ENCODE data around the gene CCSER1.

CCSER1 gene

GRCh38 chr4:90207887-90208454 is 80.8 kb downstream of the CCSER1 start:
- no peak overlapping the region for H3K4me2 ChIP-seq (ENCODE audit: low read length)
- H3K4me1 ChIP-seq (ENCODE audit: control insufficient read depth, insufficient read depth, low read length) = no peaks in the 10 kb centered on the region
- no peaks in the 10 kb centered on the region for H3K36me3 ChIP-seq (ENCODE audit: insufficient read depth, low read length)
- no peak overlapping the region for H3K9ac ChIP-seq (ENCODE audit: low read depth, low read length)
- H3K9me3 ChIP-seq (replicated peaks; ENCODE audit: low read length) = no peaks in the 10 kb centered on the region
- no peaks in the 10 kb centered on the region for H3K27me3 ChIP-seq (ENCODE audit: control insufficient read depth, insufficient read depth, low read length)
- H3K4me3 ChIP-seq (ENCODE audit: low read length) = no peak overlapping the region

- H3K4me3 ChIP-seq (ENCODE audit: low read length) = no peak overlapping the region
- no peaks in the 10 kb centered on the region for H3K36me3 ChIP-seq (ENCODE audit: insufficient read depth, low read length)
- no peak overlapping the region for H3K9ac ChIP-seq (ENCODE audit: low read depth, low read length)
- H3K27me3 ChIP-seq (ENCODE audit: control insufficient read depth, insufficient read depth, low read length) = no peaks in the 10 kb centered on the region
- no peaks in the 10 kb centered on the region for H3K4me1 ChIP-seq (ENCODE audit: control insufficient read depth, insufficient read depth, low read length)
- H3K4me2 ChIP-seq (ENCODE audit: low read length) = no peak overlapping the region
- H3K9me3 ChIP-seq (replicated peaks; ENCODE audit: low read length) = no peaks in the 10 kb centered on the region
Measured at GRCh38 chr4:90209922-90210321, 82.7 kb downstream of the CCSER1 start.

- H3K27me3 ChIP-seq (ENCODE audit: control insufficient read depth, insufficient read depth, low read length) = no peaks in the 10 kb centered on the region
Measured at GRCh38 chr4:90211174-90211573, 84.0 kb downstream of the CCSER1 start.

GRCh38 chr4:90215286-90215685 is 88.1 kb downstream of the CCSER1 start:
- Histone ChIP-seq H3K4me1 (ENCODE audit: control insufficient read depth, insufficient read depth, low read length) (no peaks in the 10 kb centered on the region), H3K27me3 (ENCODE audit: control insufficient read depth, insufficient read depth, low read length) (no peaks in the 10 kb centered on the region), H3K4me3 (ENCODE audit: low read length) (no peak overlapping the region), H3K36me3 (ENCODE audit: insufficient read depth, low read length) (no peaks in the 10 kb centered on the region), H3K9me3 (replicated peaks; ENCODE audit: low read length) (no peaks in the 10 kb centered on the region), H3K4me2 (ENCODE audit: low read length) (no peak overlapping the region), H3K9ac (ENCODE audit: low read depth, low read length) (no peak overlapping the region)

More at GRCh38 chr4:90211174-90211573, 84.0 kb downstream of the CCSER1 start:
- Histone ChIP-seq H3K36me3 (ENCODE audit: insufficient read depth, low read length) (no peaks in the 10 kb centered on the region), H3K4me3 (ENCODE audit: low read length) (no peak overlapping the region), H3K4me2 (ENCODE audit: low read length) (no peak overlapping the region), H3K9me3 (replicated peaks; ENCODE audit: low read length) (no peaks in the 10 kb centered on the region), H3K4me1 (ENCODE audit: control insufficient read depth, insufficient read depth, low read length) (no peaks in the 10 kb centered on the region), H3K9ac (ENCODE audit: low read depth, low read length) (no peak overlapping the region)

GRCh38 chr4:90219822-90220221 is 92.6 kb downstream of the CCSER1 start:
- Histone ChIP-seq H3K9me3 (replicated peaks; ENCODE audit: low read length) (no peaks in the 10 kb centered on the region), H3K36me3 (ENCODE audit: insufficient read depth, low read length) (no peaks in the 10 kb centered on the region), H3K9ac (ENCODE audit: low read depth, low read length) (no peak overlapping the region), H3K4me1 (ENCODE audit: control insufficient read depth, insufficient read depth, low read length) (no peaks in the 10 kb centered on the region), H3K4me3 (ENCODE audit: low read length) (no peak overlapping the region), H3K27me3 (ENCODE audit: control insufficient read depth, insufficient read depth, low read length) (no peaks in the 10 kb centered on the region), H3K4me2 (ENCODE audit: low read length) (no peak overlapping the region)

GRCh38 chr4:90220459-90220858 is 93.3 kb downstream of the CCSER1 start:
- Histone ChIP-seq H3K9me3 (replicated peaks; ENCODE audit: low read length) (no peaks in the 10 kb centered on the region), H3K4me2 (ENCODE audit: low read length) (no peak overlapping the region), H3K9ac (ENCODE audit: low read depth, low read length) (no peak overlapping the region), H3K27me3 (ENCODE audit: control insufficient read depth, insufficient read depth, low read length) (no peaks in the 10 kb centered on the region), H3K4me1 (ENCODE audit: control insufficient read depth, insufficient read depth, low read length) (no peaks in the 10 kb centered on the region), H3K4me3 (ENCODE audit: low read length) (no peak overlapping the region), H3K36me3 (ENCODE audit: insufficient read depth, low read length) (no peaks in the 10 kb centered on the region)

- no peak overlapping the region for H3K4me3 ChIP-seq (ENCODE audit: low read length)
- H3K4me2 ChIP-seq (ENCODE audit: low read length) = no peak overlapping the region
- H3K9ac ChIP-seq (ENCODE audit: low read depth, low read length) = no peak overlapping the region
- H3K36me3 ChIP-seq (ENCODE audit: insufficient read depth, low read length) = no peaks in the 10 kb centered on the region
- no peaks in the 10 kb centered on the region for H3K9me3 ChIP-seq (replicated peaks; ENCODE audit: low read length)
- no peaks in the 10 kb centered on the region for H3K27me3 ChIP-seq (ENCODE audit: control insufficient read depth, insufficient read depth, low read length)
- no peaks in the 10 kb centered on the region for H3K4me1 ChIP-seq (ENCODE audit: control insufficient read depth, insufficient read depth, low read length)
Measured at GRCh38 chr4:90226734-90227133, 99.5 kb downstream of the CCSER1 start.

GRCh38 chr4:90227177-90227576 is 100.0 kb downstream of the CCSER1 start:
- Histone ChIP-seq H3K4me3 (ENCODE audit: low read length) (no peak overlapping the region), H3K9me3 (replicated peaks; ENCODE audit: low read length) (no peaks in the 10 kb centered on the region), H3K27me3 (ENCODE audit: control insufficient read depth, insufficient read depth, low read length) (no peaks in the 10 kb centered on the region), H3K9ac (ENCODE audit: low read depth, low read length) (no peak overlapping the region), H3K36me3 (ENCODE audit: insufficient read depth, low read length) (no peaks in the 10 kb centered on the region), H3K4me2 (ENCODE audit: low read length) (no peak overlapping the region), H3K4me1 (ENCODE audit: control insufficient read depth, insufficient read depth, low read length) (no peaks in the 10 kb centered on the region)

GRCh38 chr4:90234916-90235547 is 107.8 kb downstream of the CCSER1 start:
- H3K4me3 ChIP-seq (ENCODE audit: low read length) = no peak overlapping the region
- H3K9ac ChIP-seq (ENCODE audit: low read depth, low read length) = no peak overlapping the region

GRCh38 chr4:90237751-90238530 is 110.7 kb downstream of the CCSER1 start:
- H3K9me3 ChIP-seq (replicated peaks; ENCODE audit: low read length) = no peaks in the 10 kb centered on the region
- H3K9ac ChIP-seq (ENCODE audit: low read depth, low read length) = no peak overlapping the region
- H3K27me3 ChIP-seq (ENCODE audit: control insufficient read depth, insufficient read depth, low read length) = no peaks in the 10 kb centered on the region
- H3K4me2 ChIP-seq (ENCODE audit: low read length) = no peak overlapping the region
- no peaks in the 10 kb centered on the region for H3K36me3 ChIP-seq (ENCODE audit: insufficient read depth, low read length)
- no peaks in the 10 kb centered on the region for H3K4me1 ChIP-seq (ENCODE audit: control insufficient read depth, insufficient read depth, low read length)
- no peak overlapping the region for H3K4me3 ChIP-seq (ENCODE audit: low read length)

More at GRCh38 chr4:90234916-90235547, 107.8 kb downstream of the CCSER1 start:
- no peak overlapping the region for H3K4me2 ChIP-seq (ENCODE audit: low read length)
- H3K4me1 ChIP-seq (ENCODE audit: control insufficient read depth, insufficient read depth, low read length) = no peaks in the 10 kb centered on the region
- no peaks in the 10 kb centered on the region for H3K27me3 ChIP-seq (ENCODE audit: control insufficient read depth, insufficient read depth, low read length)
- no peaks in the 10 kb centered on the region for H3K36me3 ChIP-seq (ENCODE audit: insufficient read depth, low read length)
- H3K9me3 ChIP-seq (replicated peaks; ENCODE audit: low read length) = no peaks in the 10 kb centered on the region

GRCh38 chr4:90240333-90240732 is 113.1 kb downstream of the CCSER1 start:
- H3K4me1 ChIP-seq (ENCODE audit: control insufficient read depth, insufficient read depth, low read length) = no peaks in the 10 kb centered on the region
- H3K36me3 ChIP-seq (ENCODE audit: insufficient read depth, low read length) = no peaks in the 10 kb centered on the region
- H3K4me2 ChIP-seq (ENCODE audit: low read length) = no peak overlapping the region
- no peaks in the 10 kb centered on the region for H3K9me3 ChIP-seq (replicated peaks; ENCODE audit: low read length)
- no peaks in the 10 kb centered on the region for H3K27me3 ChIP-seq (ENCODE audit: control insufficient read depth, insufficient read depth, low read length)
- H3K9ac ChIP-seq (ENCODE audit: low read depth, low read length) = no peak overlapping the region
- H3K4me3 ChIP-seq (ENCODE audit: low read length) = no peak overlapping the region
